CD4-positive, alpha-beta T cell treated with Interleukin-2 at 100 ng/mL for 4 hours (primary cell): ENCODE data around the gene ANTXRL.
"Not testable (repeated sequence)": the region's sequence is repeated elsewhere in the genome, so short reads cannot be mapped to it uniquely, and the experiment has no call there.

Experiments
- DNase-seq: peaks from one replicate; pipeline ENCODE4 v3.0.0-alpha.2; 2020; ENCODE audit warnings: low spot score

Gene ANTXRL

GRCh38 chr10:46273506-46274477 is 13.0 kb upstream of the ANTXRL start:
- no peak for DNase-seq

GRCh38 chr10:46277840-46278239 is 9.0 kb upstream of the ANTXRL start:
- no peak for DNase-seq

- not testable (repeated sequence) for DNase-seq
These were observed 4.4 kb upstream of the ANTXRL start for GRCh38 chr10:46282421-46282831.

DNA sequence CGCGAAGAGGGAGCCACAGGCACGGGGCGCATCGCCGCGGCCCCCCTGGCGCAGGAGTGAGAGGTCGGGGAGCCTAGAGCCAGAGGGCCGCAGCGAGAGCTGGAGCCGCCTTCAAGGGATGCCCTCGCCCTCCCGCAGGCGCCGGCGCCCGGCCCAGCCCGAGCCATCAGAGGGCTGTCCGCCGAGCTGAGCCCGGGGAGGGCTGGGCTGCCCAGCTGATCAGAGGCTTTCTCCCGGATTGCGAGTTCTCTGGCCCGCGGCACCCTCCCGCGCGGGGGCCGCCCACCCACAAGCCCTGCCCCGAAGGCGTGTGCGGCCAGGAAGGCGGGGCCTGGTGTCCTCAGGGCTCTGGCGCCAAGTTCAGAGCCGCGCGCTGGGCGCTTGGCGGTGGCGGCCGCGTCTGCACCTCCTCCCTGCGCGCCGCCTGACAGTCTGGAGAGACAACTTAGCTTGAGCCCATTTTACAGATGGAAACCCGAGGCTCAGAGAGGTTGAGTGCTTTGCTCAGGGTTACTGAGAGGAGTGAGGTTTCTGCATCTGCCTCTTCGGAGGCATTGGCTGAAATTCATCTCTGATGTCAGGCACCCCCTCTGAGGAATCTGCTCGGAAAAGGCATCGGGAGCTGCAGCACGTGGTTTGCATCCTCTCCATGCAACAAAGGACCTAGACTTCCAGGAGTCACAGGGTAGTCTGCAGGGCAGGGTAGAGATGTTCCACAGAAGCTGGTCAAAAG is 3.8 kb upstream of the ANTXRL start:
- DNase-seq: peak; percentile 72

GRCh38 chr10:46283580-46284285 is 3.1 kb upstream of the ANTXRL start:
- no peak for DNase-seq

- peak; percentile 73 for DNase-seq
These were observed 2.2 kb upstream of the ANTXRL start for GRCh38 chr10:46284286-46285229.

DNA sequence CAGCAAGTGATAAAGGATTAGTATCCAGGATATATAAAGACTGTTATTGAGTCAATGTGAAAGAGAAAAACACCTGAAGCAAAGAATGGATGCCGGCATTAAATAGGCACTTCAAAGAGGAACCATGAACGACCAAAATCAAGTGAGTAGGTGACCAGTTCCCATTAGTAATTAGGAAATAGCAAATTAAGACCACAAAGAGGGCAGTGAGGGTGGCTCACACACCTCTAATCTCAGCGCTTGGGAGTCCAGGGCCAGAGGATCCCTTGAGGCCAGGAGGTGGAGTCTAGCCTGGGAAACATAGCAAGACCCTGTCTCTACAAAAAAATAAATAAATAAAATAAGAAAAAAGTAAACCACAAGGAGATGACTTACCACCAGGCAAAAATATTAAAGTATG is 1.5 kb upstream of the ANTXRL start:
- no peak for DNase-seq

GRCh38 chr10:46285966-46286620 is 704 bp upstream of the ANTXRL start:
- DNase-seq: no peak

DNA sequence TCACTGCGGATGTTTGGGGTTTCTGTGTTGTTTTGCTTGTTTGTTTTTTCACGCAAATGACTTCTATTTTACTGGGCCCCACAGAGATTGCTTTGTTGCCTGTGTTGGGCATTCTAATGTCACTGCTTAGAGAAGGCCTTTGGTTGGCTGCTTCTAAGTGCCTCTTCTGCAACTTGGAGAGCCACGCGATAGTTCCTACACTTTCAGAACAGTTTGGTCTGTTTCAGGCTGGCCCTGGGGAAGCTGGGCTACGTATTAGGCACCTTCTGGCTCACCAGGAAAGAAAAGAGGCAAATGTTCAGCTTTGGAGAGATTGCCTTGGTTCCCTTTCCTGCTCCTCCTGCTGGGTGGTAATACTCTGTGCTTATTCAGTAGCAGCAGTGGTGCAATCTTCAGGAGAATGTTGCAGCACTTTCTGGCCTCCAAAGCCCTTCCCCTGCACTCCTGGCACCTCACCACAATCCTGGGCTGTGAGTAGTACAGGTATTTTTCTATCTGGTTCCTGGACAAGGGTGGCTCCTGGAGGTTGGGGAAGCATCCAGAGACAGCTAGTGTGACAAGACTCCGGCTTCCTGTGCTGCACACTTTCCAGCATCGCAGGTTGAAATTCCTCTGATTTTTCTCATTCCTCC is 1.2 kb downstream of the ANTXRL start:
- DNase-seq: no peak

DNA sequence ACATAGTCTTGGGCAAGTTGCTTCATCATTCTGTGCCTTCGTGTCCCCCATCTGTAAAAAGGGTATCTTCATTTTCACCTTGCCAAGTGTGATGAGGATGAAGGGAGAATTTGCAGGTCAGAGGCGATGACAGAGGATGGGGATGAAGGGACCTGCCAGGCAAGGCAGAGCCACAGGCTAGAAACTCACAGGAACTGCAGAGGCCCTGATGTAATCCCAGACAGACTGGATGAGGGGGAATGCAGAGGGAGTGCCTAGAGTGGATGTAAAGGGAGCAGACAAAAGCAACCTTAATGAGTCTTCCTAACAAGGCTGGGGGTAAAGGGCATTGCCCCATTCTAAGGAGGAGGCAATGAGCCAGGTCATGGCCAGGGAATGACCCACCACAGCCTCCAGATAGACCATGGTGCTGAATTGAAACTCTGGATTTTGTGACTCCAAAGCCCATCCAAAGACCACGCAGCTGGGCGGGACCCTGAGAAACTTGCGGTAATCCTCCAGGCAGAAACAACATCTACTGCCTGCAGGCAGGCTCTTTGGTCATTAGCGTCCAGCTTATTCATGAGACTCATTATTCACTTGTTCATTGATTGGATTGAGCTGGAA is 1.9 kb downstream of the ANTXRL start:
- no peak for DNase-seq

- no peak for DNase-seq
These were observed 2.5 kb downstream of the ANTXRL start for GRCh38 chr10:46289209-46289810.

DNA sequence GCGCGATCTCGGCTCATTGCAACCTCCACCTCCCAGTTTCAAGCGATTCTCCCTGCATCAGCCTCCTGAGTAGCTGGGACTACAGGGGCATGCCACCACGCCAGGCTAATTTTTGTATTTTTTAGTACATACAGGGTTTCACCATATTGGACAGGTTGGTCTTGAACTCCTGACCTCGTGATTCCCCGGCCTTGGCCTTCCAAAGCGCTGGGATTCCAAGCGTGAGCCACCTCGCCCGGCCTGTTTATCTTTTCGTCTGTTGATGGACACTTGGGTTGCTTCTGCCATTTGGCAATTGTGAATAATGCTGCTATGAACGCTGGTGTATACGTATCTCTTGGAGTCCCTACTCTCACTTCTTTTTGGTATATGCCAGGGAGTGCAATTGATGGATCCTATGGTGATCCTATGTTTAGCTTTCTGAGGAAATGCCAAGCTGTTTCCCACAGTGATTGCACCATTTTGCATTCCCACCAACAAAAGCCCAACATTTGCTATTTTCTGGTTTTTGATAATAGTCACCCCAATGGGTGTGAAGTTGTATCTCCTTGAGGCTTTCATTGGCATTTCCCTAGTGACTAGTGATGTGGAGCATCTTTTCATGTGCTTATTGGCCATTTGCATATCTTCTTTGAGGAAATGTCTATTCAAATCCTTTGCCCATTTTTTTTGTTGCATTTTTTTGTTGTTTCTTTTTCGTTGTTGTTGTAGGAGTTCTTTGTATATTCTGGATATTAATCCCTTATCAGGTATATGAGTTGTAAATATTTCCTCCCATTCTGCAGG is 3.5 kb downstream of the ANTXRL start:
- DNase-seq: no peak

GRCh38 chr10:46291817-46292572 is 5.2 kb downstream of the ANTXRL start:
- no peak for DNase-seq

DNA sequence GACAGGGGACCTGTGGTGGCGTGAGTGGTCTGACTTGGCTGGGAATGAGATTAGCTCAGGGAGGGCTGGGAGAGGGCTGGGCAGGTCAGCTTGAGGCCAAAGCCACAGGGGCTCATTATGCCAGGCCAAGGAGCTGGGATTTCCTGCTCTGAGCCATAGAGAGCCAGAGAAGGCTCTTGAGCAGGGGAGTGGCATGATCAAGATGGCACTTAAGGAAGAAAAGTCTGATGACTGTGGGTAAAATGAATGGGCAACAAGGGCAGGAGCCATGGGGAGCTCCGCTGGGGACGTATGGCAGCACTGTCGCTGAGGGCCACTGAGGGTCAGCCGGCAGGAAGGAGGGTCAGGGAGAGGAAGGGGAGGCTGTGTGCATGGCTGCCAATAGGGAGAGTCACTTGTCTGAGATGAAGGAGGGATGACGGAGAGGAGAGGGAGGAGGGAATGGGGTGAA is 5.8 kb downstream of the ANTXRL start:
- no peak for DNase-seq

DNA sequence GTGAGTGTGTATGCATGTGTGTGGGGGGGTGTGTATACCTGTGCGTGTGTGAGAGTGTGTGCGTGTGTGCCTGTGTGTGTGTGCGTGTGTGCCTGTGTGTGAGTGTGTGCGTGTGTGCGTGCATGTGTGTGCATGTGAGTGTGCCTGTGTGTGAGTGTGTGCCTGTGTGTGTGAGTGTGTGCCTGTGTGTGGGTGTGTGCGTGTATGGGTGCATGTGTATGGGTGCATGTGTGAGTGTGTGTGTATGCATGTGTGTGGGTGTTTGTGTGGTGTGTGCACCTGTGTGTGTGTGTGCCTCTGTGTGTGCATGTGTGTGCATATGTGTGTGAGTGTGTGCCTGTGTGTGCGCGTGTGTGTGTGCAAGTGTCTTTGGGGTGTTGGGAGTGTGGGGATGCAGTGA is 6.4 kb downstream of the ANTXRL start:
- DNase-seq: no peak

DNA sequence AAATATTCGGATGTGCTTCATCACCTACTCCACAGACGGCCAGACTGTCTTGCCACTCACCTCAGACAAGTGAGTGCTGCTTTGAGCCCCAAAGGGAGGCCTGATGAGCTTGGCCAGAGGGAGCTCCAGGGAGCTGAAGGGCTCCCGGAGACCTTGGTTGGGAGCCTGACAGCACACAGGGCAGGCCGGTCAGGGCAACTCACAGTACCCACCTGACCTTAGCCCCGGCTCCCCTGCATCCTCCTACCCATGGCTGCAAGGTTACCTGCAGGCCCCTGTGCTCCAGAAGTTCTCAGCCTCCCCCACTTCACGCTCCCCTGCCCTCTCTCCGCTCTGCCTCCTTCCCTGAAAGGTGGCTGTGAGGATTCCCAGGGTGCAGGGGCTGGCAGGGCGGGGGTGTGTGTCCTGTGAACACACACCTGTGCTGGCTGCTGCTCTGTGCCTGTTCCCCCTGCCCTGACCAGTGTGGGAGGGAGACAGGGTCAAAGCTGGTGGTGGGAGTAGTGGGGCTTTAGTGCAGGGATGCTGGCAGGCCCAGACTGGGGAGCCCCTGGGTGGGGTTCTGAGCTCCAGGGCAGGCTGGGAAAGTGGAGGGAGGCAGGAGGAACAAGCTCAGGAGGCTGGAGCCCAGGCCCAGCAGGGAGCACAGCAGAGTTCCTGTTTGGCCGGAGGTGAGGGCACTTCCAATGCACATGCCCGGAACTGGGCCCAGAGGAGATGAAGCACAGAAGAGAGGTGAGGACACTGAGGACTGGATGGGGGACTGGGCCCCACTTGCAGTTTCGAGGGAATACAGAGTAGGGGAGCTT is 7.2 kb downstream of the ANTXRL start:
- no peak for DNase-seq

DNA sequence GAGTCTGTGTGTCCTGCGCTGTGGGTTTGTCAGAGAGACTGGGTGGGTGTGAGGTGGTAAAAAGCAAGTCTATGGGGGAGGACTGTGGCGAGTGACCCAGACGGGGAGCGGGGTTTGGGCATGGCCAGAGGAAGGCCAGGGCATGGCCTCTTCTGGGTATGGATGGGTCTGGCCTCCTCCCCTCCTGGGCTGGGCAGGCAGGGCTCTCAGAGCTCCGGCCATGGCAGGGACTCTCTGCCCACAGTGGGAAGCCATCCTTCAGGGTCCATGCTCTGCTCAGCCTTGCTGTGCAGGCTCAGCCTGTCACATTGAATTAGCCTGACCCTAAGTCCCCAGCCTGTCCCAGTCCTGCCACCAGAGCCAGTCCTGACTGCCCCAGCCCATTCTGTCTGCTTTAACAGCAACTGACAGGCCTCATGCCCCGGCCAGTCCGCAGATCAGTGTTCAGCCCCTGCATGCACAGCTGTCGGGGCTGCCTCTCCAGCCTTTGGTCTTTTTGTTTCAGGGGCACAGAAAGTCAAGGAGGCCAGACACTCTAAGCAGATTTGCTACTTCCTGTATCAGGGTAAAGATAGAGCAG is 7.9 kb downstream of the ANTXRL start:
- DNase-seq: no peak
